HEK293T (cell line): ENCODE data around the gene PCDH7.

Experiments used
- ELF4 ChIP-seq: fragments of 450-650 bp; IDR thresholded peaks from 2 replicates; pipeline ENCODE4 v1.6.1; 2017; ENCODE audit warnings: antibody characterized with exemption
- FOXA1 ChIP-seq: fragments of 450-650 bp; IDR thresholded peaks from 2 replicates; pipeline ENCODE4 v1.6.1; 2016; ENCODE audit warnings: mild to moderate bottlenecking
- FOXM1 ChIP-seq: fragments of 450-650 bp; IDR thresholded peaks from 2 replicates; pipeline ENCODE4 v1.6.1; 2017; ENCODE audit warnings: mild to moderate bottlenecking, borderline replicate concordance
- NFRKB ChIP-seq: fragments of 450-650 bp; IDR thresholded peaks from 2 replicates; pipeline ENCODE4 v1.6.1; 2016; ENCODE audit warnings: mild to moderate bottlenecking, moderate library complexity
- SP1 ChIP-seq: fragments of 450-650 bp; IDR thresholded peaks from 2 replicates; pipeline ENCODE4 v1.6.1; 2017
- SUZ12 ChIP-seq: fragments of 450-650 bp; IDR thresholded peaks from 2 replicates; pipeline ENCODE4 v1.6.1; 2016; ENCODE audit warnings: mild to moderate bottlenecking

DNA sequence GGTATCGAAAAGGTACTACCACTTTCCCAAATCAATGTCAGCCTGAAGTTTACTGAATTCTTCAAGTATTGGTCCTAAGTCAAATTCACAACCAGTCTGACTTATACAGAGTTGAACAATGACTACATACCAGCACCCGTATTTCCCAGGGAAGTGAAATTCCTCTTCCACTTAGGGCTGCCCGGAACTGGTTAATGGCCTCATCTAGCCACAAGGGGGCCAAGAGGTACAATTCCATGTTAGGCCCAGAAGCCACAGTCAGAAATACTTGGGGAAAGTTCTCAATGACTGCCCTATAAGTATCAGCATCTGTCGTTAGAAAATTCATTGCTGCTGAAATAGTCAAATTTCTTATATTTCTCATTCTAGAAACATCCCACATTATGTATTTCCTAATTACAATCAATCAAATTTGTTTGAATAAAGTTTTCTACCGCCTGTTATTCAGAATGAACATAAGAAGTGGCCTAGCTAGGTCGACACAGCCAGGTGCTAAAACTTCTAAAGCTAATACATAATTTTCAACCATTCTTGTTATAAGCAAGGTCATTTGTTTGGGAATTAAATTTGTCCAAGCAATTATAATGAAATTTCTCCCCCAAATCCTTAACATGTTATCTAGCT, 5.6 kb upstream of the PCDH7 start:
- TF ChIP-seq ELF4, result no peak
- no peak for TF ChIP-seq NFRKB
- no peak for TF ChIP-seq SP1
- TF ChIP-seq SUZ12, result no peak
- no peak for TF ChIP-seq FOXM1
- no peak for TF ChIP-seq FOXA1
